CD4-positive, alpha-beta T cell treated with Interferon alpha-2 for 1 hour (primary cell): ENCODE data around the gene ATP6AP1.
A peak's percentile ranks its signal among the peaks of the same experiment; 100 is the strongest.

ENCODE experiments used
- DNase-seq, 2 donors: peaks; one replicate each; pipeline ENCODE4 v3.0.0-alpha.2; 2020 to 2022

ATP6AP1 gene

GRCh38 chrX:154449618-154450017 is 21.1 kb downstream of the ATP6AP1 start:
- DNase-seq, result no peak

GRCh38 chrX:154450312-154450711 is 21.8 kb downstream of the ATP6AP1 start:
- DNase-seq, result no peak

GRCh38 chrX:154452823-154453222 is 24.3 kb downstream of the ATP6AP1 start:
- DNase-seq, result no peak

DNA sequence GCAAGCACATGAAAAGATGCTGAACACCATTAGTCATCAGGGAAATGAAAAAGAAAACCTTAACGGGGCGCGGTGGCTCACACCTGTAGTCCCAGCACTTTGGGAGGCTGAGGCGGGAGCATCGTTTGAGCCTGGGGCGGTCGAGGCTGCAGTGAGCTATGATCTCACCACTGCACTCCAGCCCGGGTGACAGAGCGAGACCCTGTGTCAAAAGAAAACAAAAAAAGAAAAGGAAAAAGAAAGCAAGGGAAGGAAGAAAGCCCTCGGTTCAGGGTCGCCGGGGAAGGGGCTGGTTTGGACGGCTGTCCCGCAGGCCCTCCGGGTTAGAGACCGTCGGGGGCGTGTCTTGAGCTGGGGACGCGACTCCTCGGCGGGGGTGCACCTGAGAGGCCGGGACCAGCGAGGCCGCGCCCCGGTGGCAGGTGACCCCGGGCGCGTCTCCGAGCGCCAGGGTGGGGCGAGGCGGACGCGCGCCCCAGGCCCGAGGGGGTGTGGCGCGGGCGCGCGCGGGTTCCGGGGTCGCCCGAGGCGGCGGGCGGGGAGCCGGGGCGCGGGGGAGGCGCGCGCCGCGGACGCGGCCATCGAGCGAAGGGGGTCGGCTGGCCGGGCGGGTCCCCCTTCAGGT is 29.1 kb downstream of the ATP6AP1 start:
- DNase-seq, result peak; percentile 65 to 80

GRCh38 chrX:154458116-154458953 is 29.9 kb downstream of the ATP6AP1 start, which contains the start of gene PLXNA3:
Gene PLXNA3 (plus strand): TSS chrX:154458281. CDS start chrX:154460184, 1,903 bp downstream.
- peak; percentile 41 to 80 for DNase-seq

DNA sequence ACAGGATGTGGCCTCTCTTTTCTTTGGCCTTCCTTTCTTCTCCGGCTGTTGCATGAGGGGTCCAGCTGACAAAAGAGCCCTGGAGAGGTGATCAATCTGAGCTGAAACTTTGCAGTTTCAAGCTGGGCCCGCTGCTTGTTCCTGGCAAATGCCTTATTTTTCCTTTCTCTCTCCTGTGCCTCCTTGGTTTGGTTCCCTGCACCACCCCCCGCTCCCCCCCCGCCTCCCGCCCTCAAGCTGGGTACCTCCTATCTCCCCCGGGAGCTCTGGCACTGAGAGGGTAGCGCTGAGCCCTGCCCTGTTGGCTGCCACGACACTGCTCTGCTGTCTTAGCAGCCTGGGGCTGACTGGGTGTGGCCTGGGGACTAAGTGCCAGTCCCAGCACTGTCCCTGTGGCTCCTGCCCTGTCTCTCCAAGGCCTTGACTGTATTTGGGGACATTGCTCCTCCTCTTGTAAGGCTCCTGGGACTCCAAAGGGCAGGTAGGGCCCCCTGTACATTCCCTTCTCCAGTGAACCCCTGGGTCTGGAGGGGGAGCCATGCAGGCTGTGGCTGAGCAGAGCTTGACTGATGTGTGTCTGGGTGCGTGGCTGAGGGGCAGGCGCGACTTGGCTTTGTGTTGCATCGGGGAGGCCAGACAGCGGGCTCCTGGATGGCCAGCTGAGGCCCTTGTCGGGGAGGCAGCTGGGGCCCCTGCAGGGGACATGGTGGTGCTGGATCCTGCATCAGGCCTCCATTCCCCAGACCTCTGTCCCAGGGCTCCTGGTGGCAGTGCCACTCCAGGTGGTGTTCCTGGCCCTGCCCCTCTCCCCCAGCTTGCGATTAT is 30.7 kb downstream of the ATP6AP1 start:
- no peak for DNase-seq

- no peak for DNase-seq
Measured at GRCh38 chrX:154459832-154460231, 31.4 kb downstream of the ATP6AP1 start.

- no peak for DNase-seq
Measured at GRCh38 chrX:154460326-154460725, 31.8 kb downstream of the ATP6AP1 start.

- no peak for DNase-seq
Measured at GRCh38 chrX:154462396-154462795, 33.9 kb downstream of the ATP6AP1 start.

DNA sequence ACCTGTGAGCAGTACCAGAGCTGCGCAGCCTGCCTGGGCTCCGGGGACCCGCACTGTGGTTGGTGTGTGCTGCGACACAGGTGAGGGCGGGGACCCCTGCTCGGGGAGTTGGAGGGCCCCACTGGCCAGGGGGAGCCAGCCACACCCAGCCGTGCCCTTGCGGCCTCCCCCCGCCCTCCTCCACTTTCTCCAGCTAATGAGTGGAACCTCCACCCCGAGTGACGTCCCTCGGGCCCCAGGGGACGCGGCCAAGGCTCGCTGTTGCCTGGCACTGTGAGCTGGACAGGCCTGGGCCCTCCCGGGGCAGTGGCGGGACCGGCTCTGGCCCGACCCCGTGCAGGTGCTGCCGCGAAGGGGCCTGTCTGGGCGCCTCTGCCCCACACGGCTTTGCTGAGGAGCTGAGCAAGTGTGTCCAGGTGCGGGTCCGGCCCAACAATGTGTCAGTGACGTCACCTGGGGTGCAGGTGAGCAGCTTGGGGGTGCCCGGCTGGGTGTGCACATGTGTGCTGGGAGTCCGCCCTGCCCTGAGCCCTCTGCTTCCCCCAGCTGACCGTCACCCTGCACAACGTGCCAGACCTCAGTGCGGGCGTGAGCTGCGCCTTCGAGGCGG is 35.2 kb downstream of the ATP6AP1 start:
- no peak for DNase-seq

DNA sequence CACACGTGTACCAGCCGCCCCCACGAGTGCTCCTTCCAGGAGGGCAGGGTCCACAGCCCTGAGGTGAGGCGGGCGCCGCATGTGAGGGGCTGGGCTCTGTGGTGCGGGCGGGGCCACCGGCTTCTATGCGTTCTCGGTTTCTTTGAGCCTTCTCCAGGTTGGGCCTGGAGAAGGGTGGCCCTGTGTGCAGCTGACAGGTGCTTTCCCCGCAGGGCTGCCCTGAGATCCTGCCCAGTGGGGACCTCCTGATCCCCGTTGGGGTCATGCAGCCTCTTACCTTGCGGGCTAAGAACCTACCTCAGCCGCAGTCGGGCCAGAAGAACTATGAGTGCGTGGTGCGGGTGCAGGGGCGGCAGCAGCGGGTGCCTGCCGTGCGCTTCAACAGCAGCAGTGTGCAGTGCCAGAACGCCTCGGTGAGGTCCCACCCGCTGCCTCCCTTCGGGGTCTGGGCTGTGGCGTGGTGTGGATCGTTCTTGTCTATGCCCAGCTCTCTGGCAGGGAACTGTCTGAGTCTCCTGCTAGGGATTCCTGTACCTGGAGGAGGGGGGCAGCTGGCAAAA is 36.4 kb downstream of the ATP6AP1 start:
- no peak for DNase-seq

DNA sequence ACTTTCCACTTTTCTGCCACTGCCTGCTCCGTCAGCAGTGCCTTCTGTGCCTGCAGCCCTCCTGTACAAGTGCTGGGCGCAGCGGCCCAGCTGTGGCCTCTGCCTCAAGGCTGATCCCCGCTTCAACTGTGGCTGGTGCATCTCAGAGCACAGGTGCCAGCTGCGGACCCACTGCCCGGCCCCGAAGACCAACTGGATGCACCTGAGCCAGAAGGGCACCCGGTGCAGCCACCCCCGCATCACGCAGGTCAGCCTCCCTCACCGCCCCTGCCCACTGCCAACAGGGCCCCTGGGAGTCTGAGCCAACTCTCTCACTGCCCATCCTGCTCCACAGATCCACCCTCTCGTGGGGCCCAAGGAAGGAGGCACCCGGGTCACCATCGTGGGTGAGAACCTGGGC is 37.1 kb downstream of the ATP6AP1 start:
- no peak for DNase-seq

DNA sequence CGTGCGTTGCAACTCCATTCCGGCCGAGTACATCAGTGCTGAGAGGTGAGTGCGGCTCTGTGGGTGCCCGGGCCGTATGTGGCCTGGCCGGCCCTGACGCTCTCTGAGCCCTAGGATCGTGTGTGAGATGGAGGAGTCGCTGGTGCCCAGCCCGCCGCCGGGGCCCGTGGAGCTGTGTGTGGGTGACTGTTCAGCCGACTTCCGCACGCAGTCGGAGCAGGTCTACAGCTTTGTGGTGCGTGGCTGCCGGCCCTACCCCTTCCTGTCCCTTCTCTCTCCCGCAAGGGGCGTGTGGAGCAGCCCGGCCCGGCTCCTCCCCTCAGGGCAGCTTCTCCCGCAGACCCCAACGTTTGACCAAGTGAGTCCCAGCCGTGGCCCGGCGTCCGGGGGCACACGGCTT is 37.6 kb downstream of the ATP6AP1 start:
- no peak for DNase-seq

GRCh38 chrX:154466907-154467306 is 38.4 kb downstream of the ATP6AP1 start:
- no peak for DNase-seq

DNA sequence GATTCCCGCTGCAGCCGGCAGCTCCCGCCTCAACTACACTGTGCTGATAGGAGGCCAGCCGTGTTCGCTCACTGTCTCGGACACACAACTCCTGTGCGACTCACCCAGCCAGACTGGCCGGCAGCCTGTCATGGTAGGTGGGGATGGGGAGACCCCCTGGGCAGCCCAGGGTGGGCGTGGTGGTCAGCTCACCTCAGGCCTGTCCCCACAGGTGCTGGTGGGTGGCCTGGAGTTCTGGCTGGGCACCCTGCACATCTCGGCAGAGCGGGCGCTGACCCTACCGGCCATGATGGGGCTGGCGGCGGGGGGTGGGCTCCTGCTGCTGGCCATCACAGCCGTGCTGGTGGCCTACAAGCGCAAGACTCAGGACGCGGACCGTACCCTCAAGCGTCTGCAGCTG is 39.1 kb downstream of the ATP6AP1 start:
- DNase-seq, result no peak

GRCh38 chrX:154468217-154468616 is 39.7 kb downstream of the ATP6AP1 start:
- no peak for DNase-seq

- no peak for DNase-seq
Measured at GRCh38 chrX:154469114-154469513, 40.6 kb downstream of the ATP6AP1 start.

DNA sequence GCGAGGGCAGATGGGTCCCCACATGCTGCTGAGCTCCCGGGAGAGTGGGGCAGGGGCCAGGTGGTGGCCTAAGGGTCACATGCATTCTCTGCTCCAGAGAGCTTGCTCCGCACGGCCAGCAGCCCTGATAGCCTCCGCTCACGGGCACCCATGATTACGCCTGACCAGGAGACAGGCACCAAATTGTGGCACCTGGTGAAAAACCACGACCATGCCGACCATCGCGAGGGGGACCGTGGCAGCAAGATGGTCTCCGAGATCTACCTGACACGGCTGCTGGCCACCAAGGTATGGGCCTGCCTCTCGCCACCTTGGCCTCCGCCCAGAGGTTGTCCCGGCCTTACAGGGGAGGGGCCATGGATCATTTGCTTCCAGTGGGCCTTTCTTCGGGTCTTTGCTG is 41.4 kb downstream of the ATP6AP1 start:
- DNase-seq, result no peak

GRCh38 chrX:154470434-154470833 is 42.0 kb downstream of the ATP6AP1 start:
- no peak for DNase-seq

GRCh38 chrX:154470914-154471568 is 42.6 kb downstream of the ATP6AP1 start:
- no peak for DNase-seq

- DNase-seq, result no peak
Measured at GRCh38 chrX:154471839-154472684, 43.6 kb downstream of the ATP6AP1 start.
